ENCODE results near the gene DNM1. TPM values are rescaled to one million over a fixed set of nuclear protein-coding genes. Genes with fewer than 3 reads are reported as not detected.
A peak's percentile ranks its signal among the peaks of the same experiment; 100 is the strongest.

DNM1 gene
- total RNA-seq (2022), result 3.9 and 5.2 TPM in 2 replicates
- percentile 41 among the genes with signal in this experiment for Bru-seq, nascent RNA
- BruChase-seq, experiment 1, labeled RNA remaining after a 2-hour chase, result percentile 37 among the genes with signal in this experiment
- BruChase-seq, experiment 2, labeled RNA remaining after a 6-hour chase, result percentile 42 among the genes with signal in this experiment
- long read RNA-seq, partial matches to known transcripts, result 1 of 4 reads
- long read RNA-seq, other reads (novel, unspliced or antisense), result 1 of 4 reads

GRCh38 chr9:128203024-128203706, at the start of gene DNM1:
Gene DNM1 (plus strand): TSS chr9:128203379. CDS start chr9:128203471, 92 bp downstream.
- H3K9me3 ChIP-seq, result no peaks in the 10 kb centered on the region
- H3K4me3 ChIP-seq (ENCODE audit: low read depth, low read length), result peak within 1 kb of the TSS; percentile 68
- TF ChIP-seq, protein P1, sequence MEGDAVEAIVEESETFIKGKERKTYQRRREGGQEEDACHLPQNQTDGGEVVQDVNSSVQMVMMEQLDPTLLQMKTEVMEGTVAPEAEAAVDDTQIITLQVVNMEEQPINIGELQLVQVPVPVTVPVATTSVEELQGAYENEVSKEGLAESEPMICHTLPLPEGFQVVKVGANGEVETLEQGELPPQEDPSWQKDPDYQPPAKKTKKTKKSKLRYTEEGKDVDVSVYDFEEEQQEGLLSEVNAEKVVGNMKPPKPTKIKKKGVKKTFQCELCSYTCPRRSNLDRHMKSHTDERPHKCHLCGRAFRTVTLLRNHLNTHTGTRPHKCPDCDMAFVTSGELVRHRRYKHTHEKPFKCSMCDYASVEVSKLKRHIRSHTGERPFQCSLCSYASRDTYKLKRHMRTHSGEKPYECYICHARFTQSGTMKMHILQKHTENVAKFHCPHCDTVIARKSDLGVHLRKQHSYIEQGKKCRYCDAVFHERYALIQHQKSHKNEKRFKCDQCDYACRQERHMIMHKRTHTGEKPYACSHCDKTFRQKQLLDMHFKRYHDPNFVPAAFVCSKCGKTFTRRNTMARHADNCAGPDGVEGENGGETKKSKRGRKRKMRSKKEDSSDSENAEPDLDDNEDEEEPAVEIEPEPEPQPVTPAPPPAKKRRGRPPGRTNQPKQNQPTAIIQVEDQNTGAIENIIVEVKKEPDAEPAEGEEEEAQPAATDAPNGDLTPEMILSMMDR (IDR thresholded peaks at IDR 0.05; ENCODE audit: insufficient read depth in 1 of 2, low read depth in 1 of 2, low read length in 1 of 2, severe bottlenecking in 1 of 2, unreplicated experiment in 1 of 2), result peak; percentile 8 to 88
- H3K4me1 ChIP-seq, result peaks cover 6% of the 10 kb centered on the region; the same call in 1 of the 2 replicates
- peak within 1 kb of the TSS; percentile 68 for H3K4me3 Mint-ChIP-seq (ENCODE audit: unreplicated experiment)
- H3K36me3 Mint-ChIP-seq (ENCODE audit: insufficient read depth, unreplicated experiment), result peaks cover 6% of the 10 kb centered on the region
- H3K27ac Mint-ChIP-seq (ENCODE audit: unreplicated experiment), result no peak within 1 kb of the TSS
- H3K36me3 ChIP-seq (ENCODE audit: control insufficient read depth, insufficient read depth, low read length), result no peaks in the 10 kb centered on the region
- H3K4me1 Mint-ChIP-seq (ENCODE audit: low read depth, unreplicated experiment), result peaks cover 16% of the 10 kb centered on the region
- H3K27me3 ChIP-seq (replicated peaks; ENCODE audit: control insufficient read depth, insufficient read depth, low read length), result no peaks in the 10 kb centered on the region
- POLR2A ChIA-PET, result no interaction called here
- CTCF ChIA-PET, result interaction anchor here (0.9 to 1.3 kb wide), 3 partner anchors 10 to 47 kb away, joined by 4 to 11 read pairs (median 5); no protein-coding TSS in a partner anchor
- DNase-seq, result peak; percentile 49 to 78
- intact Hi-C loops (cut with micrococcal nuclease; ENCODE audit: unreplicated experiment), result loop anchor here (1.0 kb wide), 2 partner anchors 10 to 15 kb away; no protein-coding TSS in a partner anchor
- H3K9me3 Mint-ChIP-seq (ENCODE audit: unreplicated experiment), result no peaks in the 10 kb centered on the region
- no TSS peak for BruUV-seq (replicated peaks)
- H3K27me3 Mint-ChIP-seq (ENCODE audit: insufficient read depth, unreplicated experiment), result peaks cover 5% of the 10 kb centered on the region

- H3K27ac Mint-ChIP-seq (ENCODE audit: unreplicated experiment), result no peak overlapping the region
- Histone ChIP-seq H3K4me1 (no peaks in the 10 kb centered on the region), H3K4me3 (ENCODE audit: low read depth, low read length) (no peak overlapping the region), H3K9me3 (no peaks in the 10 kb centered on the region), H3K27me3 (replicated peaks; ENCODE audit: control insufficient read depth, insufficient read depth, low read length) (no peaks in the 10 kb centered on the region), H3K36me3 (ENCODE audit: control insufficient read depth, insufficient read depth, low read length) (no peaks in the 10 kb centered on the region)
- intact Hi-C loops (cut with micrococcal nuclease; ENCODE audit: unreplicated experiment), result no loop called here
- H3K9me3 Mint-ChIP-seq (ENCODE audit: unreplicated experiment), result no peaks in the 10 kb centered on the region
- no TSS peak for BruUV-seq (replicated peaks)
- ChIA-PET POLR2A (no interaction called here), CTCF (no interaction called here)
- DNase-seq, result peak in 1 of 2 experiments; percentile 30
- H3K4me1 Mint-ChIP-seq (ENCODE audit: low read depth, unreplicated experiment), result no peaks in the 10 kb centered on the region
- TF ChIP-seq, protein P1 (IDR thresholded peaks at IDR 0.05; ENCODE audit: insufficient read depth in 1 of 2, low read depth in 1 of 2, low read length in 1 of 2, severe bottlenecking in 1 of 2, unreplicated experiment in 1 of 2), result no peak
- no peak overlapping the region for H3K4me3 Mint-ChIP-seq (ENCODE audit: unreplicated experiment)
- no peaks in the 10 kb centered on the region for H3K36me3 Mint-ChIP-seq (ENCODE audit: insufficient read depth, unreplicated experiment)
- no peaks in the 10 kb centered on the region for H3K27me3 Mint-ChIP-seq (ENCODE audit: insufficient read depth, unreplicated experiment)
Measured at GRCh38 chr9:128153947-128154695, 49.1 kb upstream of the DNM1 start.

All from Caco-2 (cell line).